ENCODE data around the gene PCBD2.
"Not testable (repeated sequence)": the region's sequence is repeated elsewhere in the genome, so short reads cannot be mapped to it uniquely, and the experiment has no call there.

PCBD2 gene

DNA sequence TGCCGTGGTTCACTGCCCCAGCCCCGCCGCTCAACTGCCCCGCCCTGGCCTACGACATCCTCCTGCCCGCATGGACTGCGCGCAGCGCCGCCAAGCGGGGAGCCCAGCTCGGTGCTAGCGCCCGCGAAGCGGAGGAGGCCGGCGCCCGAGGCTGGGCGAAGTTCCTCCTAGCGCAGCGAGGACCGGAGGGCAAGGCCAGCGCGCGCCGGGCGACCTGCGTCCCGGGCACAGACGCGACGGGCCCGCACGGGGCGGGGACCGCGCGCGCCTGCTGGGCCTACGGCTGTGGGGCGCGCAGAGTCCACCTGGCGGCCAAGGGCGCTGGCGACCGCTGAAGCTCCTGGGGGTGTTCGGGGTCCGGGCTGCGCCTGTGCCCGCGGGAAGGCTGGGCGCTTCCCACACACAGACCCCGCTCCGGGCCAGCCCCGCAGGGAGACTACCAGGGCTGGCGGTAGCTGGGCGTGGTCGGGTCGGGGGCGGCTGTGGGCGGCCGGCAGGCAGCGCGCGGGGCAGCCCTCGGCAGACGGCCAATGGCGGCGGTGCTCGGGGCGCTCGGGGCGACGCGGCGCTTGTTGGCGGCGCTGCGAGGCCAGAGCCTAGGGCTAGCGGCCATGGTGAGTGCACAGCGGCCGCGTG lies at the start of gene PCBD2:
TSS of gene PCBD2 (plus strand) at position 522 of the 636 bp plus-strand sequence. CDS start at position 531, 9 bp downstream.
- peak; percentile 88 for DNase-seq (ENCODE audit: low spot score)

DNA sequence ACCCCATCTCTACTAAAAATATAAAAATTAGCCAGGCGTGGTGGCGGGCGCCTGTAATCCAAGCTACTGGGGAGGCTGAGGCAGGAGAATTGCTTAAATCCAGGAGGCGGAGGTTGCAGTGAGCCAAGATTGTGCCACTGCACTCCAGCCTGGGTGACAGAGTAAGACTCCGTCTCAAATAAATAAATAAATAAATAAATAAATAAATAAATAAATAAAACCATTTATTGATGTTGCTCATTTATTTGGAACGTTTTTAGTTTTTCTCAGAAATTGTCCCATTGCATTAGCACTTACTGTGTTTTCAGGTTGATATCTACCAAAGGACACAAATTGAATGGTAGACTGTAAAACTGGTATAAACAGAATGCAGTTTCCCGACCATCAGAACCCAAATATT lies 48.5 kb upstream of the PCBD2 start:
- not testable (repeated sequence) for DNase-seq (ENCODE audit: low spot score)

GRCh38 chr5:134857401-134857800 lies 47.5 kb upstream of the PCBD2 start:
- DNase-seq (ENCODE audit: low spot score) = no peak

DNA sequence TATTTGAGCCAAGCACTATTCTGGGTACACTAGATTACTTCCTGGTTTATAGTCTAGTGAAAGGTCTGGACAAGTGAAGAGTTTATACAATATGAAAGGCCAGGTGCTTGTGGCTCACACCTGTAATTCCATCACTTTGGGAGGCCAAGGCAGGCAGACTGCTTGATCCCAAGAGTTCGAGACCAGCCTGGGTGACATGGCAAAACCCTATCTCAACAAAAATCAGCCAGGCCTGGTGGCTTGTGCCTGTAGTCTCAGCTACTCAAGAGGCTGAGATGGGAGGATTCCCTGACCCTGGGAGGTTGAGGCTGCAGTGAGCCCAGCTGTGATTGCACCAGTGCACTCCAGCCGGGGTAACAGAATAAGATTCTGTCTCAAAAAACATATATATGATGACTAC lies 40.2 kb upstream of the PCBD2 start:
- DNase-seq (ENCODE audit: low spot score) = no peak

DNA sequence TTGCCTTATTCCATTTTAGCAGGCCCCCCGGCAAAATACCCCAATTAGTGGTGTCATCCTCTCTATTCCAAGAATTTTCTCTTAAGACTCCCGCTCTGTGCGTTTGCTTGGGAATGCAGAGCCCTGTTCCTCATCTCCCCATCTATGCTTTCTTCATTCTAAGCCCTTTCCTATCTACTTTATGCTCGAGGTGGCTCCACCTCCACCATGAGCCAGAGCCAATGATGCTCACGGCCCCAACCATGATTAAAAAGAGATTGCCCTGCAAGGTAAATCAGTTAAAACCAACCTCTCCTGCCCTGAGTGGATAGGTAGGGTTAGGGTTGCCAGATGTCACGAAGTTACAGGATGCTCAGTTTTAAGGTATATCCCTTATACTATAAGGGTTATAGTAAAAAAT lies 31.4 kb upstream of the PCBD2 start:
- no peak for DNase-seq (ENCODE audit: low spot score)

DNA sequence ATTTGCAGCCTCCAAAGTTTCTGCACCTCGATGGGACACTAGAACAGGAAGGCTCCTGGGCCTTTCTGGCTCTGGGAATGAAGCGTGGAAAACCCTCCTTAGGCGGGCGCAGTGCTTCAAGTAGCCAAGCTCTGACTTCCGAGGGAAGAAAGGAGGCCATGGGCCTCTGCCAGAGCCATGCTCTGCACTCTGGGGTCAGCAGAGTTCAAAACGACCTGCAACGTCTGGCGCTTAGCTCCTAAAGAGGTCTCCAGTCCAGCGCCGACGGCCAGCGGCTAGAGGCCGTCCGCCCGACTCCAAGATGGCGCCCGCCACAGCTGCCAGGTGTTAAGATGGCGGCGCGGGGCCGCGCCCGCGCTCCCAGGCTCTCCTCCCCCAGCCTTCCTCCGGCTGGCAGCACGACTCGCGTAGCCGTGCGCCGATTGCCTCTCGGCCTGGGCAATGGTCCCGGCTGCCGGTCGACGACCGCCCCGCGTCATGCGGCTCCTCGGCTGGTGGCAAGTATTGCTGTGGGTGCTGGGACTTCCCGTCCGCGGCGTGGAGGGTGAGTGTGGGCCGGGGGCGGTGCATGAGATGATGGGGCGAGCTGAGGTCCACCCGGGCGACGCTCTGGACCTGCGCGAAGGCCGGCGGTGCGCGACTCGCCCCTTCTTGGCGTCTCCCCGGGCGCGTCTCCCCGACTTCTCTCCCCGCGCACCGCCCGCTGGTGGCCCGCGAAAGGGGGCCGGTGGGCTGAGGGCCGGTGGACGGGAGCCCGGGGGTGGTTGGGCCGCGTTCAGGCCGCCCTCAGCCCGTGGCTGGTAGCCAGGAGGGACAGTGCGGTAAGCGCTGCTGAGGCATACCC lies 30.7 kb upstream of the PCBD2 start, which contains the start of gene TXNDC15:
TSS of gene TXNDC15 (plus strand) at position 385 of the 844 bp plus-strand sequence. CDS start at position 442, 57 bp downstream.
- DNase-seq (ENCODE audit: low spot score) = peak; percentile 87

- peak; percentile 67 for DNase-seq (ENCODE audit: low spot score)
These were observed 29.9 kb upstream of the PCBD2 start for GRCh38 chr5:134874831-134875655.

DNA sequence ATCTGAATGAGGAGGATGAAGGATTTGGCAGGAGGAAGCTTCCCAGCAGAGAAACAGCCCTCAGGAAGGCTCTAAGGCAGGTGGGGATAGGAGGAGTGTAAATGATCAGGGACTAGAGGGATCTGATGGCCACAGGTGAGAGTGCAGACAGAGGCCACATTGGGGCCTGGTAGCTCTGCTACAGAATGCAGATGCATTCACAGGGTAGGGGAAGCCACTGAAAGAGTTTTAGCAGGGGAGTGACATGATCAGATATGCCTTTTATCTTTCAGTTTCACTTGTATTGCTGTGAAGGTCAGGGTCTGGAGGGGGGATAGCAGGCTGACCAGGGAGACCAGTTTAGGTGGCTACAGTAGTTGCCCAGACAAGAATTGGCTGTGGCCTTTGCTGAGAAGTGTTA lies 27.8 kb upstream of the PCBD2 start:
- no peak for DNase-seq (ENCODE audit: low spot score)

DNA sequence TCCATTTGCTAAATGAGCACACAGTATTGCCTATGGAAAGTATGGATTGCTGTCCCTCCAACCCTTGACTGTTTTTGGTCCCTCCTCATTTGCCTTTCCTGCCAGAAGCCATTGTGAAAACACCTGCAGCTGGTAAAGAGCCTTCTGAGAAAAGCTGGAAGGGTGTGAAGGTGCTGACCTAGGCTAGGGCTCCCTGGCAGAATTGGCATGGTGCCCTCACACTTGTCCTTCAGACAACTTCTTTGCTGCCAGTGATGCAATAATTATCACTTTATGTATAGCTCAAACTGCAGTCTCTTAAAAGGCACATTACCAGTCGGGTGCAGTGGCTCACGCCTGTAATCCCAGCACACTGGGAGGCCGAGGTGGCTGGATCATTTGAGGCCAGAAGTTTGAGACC lies 26.5 kb upstream of the PCBD2 start:
- no peak for DNase-seq (ENCODE audit: low spot score)

DNA sequence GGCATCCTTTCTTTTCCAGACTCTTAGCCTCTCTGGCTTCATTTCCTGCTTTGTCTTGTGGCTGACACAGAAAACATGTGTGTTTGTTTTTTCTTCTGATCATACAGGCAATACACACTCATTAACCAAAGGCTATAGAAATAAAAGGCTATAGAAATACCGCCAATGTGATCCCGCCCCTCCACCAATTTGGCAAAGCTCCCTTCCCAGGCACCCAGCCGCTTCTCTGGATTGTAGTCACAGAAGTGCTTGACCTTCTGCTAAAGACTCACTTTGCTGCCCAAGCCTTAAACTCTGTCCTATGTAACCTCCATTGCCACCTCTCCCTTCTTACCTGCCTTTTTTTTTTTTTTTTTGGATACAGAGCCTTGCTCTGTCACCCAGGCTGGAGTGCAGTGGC lies 25.5 kb upstream of the PCBD2 start:
- no peak for DNase-seq (ENCODE audit: low spot score)

- not testable (repeated sequence) for DNase-seq (ENCODE audit: low spot score)
These were observed 24.0 kb upstream of the PCBD2 start for GRCh38 chr5:134880937-134881336.

DNA sequence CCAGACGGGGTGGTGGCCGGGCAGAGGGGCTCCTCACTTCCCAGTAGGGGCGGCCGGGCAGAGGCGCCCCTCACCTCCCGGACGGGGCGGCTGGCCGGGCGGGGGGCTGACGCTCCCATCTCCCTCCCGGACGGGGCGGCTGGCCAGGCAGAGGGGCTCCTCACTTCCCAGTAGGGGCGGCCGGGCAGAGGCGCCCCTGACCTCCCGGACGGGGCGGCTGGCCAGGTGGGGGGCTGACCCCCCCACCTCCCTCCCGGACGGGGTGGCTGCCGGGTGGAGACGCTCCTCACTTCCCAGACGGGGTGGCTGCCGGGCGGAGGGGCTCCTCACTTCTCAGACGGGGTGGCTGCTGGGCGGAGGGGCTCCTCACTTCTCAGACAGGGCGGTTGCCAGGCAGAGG lies 23.2 kb upstream of the PCBD2 start:
- DNase-seq (ENCODE audit: low spot score) = not testable (repeated sequence)

DNA sequence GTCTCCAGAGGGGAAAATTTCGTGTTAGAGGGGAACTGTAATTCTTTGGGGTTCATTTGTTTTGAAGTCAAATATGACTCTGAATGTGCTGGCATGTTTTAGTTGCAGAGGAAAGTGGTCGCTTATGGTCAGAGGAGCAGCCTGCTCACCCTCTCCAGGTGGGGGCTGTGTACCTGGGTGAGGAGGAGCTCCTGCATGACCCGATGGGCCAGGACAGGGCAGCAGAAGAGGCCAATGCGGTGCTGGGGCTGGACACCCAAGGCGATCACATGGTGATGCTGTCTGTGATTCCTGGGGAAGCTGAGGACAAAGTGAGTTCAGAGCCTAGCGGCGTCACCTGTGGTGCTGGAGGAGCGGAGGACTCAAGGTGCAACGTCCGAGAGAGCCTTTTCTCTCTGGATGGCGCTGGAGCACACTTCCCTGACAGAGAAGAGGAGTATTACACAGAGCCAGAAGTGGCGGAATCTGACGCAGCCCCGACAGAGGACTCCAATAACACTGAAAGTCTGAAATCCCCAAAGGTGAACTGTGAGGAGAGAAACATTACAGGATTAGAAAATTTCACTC lies 17.3 kb upstream of the PCBD2 start:
- no peak for DNase-seq (ENCODE audit: low spot score)

DNA sequence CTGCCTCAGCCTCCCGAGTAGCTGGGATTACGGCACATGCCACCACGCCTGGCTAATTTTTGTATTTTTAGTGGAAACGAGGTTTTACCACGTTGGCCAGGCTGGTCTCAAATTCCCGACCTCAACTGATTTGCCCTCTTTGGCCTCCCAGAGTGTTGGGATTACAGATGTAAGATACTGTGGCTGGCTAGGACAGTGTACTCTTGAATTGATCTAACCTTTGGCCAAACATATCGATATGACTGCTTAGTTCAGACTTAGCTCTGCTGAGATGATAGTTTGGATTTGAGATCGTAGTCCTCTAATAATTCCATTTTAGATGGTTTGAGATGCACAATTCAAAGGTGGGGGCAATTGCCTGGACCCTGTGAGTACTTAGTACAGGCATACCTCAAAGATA lies 15.6 kb upstream of the PCBD2 start:
- DNase-seq (ENCODE audit: low spot score) = no peak

DNA sequence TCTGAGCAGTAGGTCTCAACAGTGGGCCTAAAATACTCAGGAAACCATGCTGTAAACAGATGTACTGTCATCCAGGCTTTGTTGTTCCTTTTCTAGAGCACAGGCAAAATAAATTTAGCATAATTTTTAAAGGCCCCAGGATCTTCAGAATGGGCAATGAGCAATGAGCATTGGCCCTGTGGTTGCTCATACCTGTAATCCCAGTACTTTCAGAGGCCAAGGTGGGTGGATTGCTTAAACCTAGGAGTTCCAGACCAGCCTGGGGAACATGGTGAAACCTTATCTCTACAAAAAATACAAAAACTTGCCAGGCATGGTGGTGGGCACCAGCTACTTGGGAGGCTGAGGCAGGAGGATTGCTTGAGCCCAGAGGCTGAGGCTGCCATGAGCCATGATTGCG lies 13.5 kb upstream of the PCBD2 start:
- DNase-seq (ENCODE audit: low spot score) = no peak

GRCh38 chr5:134892282-134892681 lies 12.6 kb upstream of the PCBD2 start:
- DNase-seq (ENCODE audit: low spot score) = no peak

DNA sequence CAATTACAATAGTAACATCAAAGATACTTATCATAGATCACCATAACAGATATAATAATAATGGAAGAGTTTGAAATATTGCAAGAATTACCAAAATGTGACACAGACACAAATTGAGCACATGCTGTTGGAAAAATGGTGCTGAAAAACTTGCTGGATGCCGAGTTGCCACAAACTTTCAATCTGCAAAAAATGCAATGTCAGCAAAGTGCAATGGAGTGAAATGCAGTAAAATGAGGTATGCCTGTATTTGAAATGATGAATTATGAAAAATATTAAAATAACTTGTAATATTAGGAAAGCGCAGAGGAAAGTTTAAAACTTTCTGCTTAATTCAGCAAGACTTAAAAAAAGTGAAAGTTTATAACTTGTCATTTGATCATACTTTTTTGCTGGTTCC lies 12.0 kb upstream of the PCBD2 start:
- DNase-seq (ENCODE audit: low spot score) = no peak

DNA sequence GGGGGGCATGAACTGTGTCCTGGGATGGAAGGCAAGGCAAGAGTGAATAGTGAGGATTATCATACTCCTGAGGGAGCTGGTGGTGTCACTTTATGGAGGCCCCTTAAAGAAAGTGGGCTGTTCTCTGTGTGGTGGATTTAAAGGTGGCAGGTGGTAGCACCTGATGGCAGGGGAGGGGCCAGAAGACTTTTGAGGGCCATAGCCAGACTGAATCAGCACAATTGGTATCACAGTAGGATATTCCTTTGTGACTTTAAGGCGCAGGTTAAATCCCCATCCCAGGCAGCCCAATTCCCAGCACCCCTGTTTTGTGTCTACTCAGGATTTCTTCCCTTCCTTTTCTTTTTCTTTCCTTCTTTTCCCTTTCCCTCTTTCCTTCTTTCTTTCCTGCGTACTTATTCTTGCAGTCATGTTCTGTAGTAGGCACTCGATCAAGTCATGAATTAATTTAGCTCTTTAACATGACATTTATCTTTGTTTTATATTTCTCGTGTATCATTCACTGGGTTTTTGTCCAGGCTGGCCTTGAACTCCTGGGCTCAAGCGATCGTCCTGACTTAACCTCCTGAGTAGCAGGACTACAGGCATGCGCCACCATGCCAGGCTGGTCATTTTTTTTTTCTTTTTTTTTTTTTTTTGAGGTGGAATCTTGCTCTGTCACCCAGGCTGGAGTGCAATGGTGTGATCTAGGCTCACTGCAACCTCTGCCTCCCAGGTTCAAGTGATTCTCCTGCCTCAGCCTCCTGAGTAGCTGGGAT lies 11.0 kb upstream of the PCBD2 start:
- DNase-seq (ENCODE audit: low spot score) = no peak

- DNase-seq (ENCODE audit: low spot score) = peak; percentile 2
These were observed 2.7 kb upstream of the PCBD2 start for GRCh38 chr5:134902071-134902801.

GRCh38 chr5:134905246-134905996 lies 490 bp downstream of the PCBD2 start:
- peak; percentile 75 for DNase-seq (ENCODE audit: low spot score)
